Bronchial epithelial cell (primary cell): ENCODE results near the gene PSMG3. TPM values are rescaled to one million over a fixed set of nuclear protein-coding genes. Genes with fewer than 3 reads are reported as not detected.
"Not testable (repeated sequence)": the region's sequence is repeated elsewhere in the genome, so short reads cannot be mapped to it uniquely, and the experiment has no call there.

Experiments used
- DNase-seq: peaks from one replicate; pipeline ENCODE4 v3.0.0-alpha.2; 2010; ENCODE audit warnings: low read depth
- FAIRE-seq: peaks from 2 replicates; lab custom pipeline; 2011; peaks lifted over from hg19 to GRCh38; lab: Jason Lieb, UNC
- H3K27me3 ChIP-seq: 2 replicates; pipeline ENCODE4 v1.5.1; 2011; ENCODE audit warnings: low read length; ENCODE audit not compliant: control insufficient read depth, insufficient read depth
- H3K36me3 ChIP-seq: 2 replicates; pipeline ENCODE4 v1.5.1; 2011; ENCODE audit warnings: low read length; ENCODE audit not compliant: control insufficient read depth, insufficient read depth
- H3K4me3 ChIP-seq: 2 replicates; pipeline ENCODE4 v1.5.1; 2011; ENCODE audit warnings: mild to moderate bottlenecking, low read depth, low read length, control low read depth
- total RNA-seq: library from RNA; depleted of rRNA; stranded (reverse); fragments of >200 nt; gene quantifications from 2 replicates; pipeline ENCODE4 v1.2.1, GENCODE V29; 2014
- TF ChIP-seq, protein P1 (sequence below): IDR thresholded peaks from 2 replicates; pipeline ENCODE4 v1.5.1; 2011; ENCODE audit warnings: mild to moderate bottlenecking, moderate library complexity, low read length, control low read depth, inconsistent platforms; ENCODE audit not compliant: insufficient read depth, severe bottlenecking

PSMG3 gene
- total RNA-seq, 1 donor from 2014 or later, result 50.8 TPM

DNA sequence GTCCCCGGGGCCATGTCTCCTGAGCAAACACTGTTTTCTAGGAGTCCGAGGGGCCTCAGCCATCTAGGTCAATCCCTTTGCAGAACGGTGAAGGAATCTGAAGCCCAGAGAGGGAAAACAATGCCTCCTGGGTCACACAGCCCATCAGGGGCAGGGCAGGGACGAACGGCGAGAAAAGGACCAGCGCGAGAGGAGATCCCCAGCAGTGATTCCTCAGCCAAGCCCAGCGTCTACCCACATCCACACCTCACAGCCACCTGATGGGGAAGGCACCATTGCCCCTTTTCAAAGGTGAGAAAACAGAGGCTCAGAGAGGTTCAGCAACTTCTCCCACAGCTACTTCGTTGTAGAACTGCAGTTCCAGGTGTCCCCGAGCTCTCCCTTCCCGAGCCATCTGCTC lies 17.9 kb upstream of the PSMG3 start:
- no peak for FAIRE-seq
- Histone ChIP-seq H3K4me3 (no peak overlapping the region), H3K36me3 (no peaks in the 10 kb centered on the region), H3K27me3 (peaks cover 4% of the 10 kb centered on the region)
- TF ChIP-seq, protein P1, sequence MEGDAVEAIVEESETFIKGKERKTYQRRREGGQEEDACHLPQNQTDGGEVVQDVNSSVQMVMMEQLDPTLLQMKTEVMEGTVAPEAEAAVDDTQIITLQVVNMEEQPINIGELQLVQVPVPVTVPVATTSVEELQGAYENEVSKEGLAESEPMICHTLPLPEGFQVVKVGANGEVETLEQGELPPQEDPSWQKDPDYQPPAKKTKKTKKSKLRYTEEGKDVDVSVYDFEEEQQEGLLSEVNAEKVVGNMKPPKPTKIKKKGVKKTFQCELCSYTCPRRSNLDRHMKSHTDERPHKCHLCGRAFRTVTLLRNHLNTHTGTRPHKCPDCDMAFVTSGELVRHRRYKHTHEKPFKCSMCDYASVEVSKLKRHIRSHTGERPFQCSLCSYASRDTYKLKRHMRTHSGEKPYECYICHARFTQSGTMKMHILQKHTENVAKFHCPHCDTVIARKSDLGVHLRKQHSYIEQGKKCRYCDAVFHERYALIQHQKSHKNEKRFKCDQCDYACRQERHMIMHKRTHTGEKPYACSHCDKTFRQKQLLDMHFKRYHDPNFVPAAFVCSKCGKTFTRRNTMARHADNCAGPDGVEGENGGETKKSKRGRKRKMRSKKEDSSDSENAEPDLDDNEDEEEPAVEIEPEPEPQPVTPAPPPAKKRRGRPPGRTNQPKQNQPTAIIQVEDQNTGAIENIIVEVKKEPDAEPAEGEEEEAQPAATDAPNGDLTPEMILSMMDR, result no peak
- DNase-seq, result no peak

DNA sequence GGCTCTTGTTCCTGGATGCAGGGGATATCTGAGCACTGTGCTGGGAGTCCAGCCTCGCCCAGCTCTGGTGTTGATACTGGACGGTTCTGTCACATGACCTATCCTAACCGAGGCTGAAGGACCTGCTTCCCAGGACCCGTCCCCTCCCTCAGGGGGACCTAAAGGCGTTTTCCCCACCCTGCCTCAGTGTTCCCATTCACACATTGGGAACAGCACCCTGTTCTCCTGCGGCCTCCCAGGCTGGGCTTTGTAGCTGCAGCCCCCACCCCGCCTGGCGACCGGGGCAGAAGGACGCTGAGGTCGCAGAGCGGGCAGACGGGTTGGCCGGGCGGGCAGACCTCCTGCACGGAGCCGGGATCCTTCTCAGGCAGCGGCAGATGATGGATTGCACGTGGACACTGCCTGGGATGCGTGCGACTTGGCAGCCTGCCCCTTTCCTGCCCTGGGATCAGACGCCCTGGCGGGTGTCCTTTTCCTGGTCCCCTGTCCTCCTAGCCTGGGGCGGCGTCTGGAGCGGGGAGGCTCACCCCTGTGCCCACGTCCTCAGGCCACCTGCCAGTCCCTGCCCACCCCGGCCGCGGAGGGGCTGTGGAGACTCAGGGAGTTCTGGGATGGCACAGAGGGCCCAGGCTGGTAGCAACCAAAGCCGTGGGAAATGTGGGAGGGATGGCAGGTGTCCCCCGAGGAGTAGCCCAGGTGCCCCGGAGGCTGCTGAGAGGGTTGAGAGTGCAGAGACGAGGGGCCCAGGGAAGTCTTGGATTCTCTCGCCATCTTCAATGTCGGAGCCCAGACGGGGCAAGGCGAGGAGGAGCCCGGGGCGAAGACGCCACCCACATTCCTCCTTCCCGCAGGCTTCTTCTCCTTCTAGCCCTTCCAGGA lies 17.2 kb upstream of the PSMG3 start:
- DNase-seq (no peak), FAIRE-seq (no peak)
- Histone ChIP-seq H3K36me3 (no peaks in the 10 kb centered on the region), H3K4me3 (no peak overlapping the region), H3K27me3 (peaks cover 4% of the 10 kb centered on the region)
- TF ChIP-seq, protein P1, result no peak

DNA sequence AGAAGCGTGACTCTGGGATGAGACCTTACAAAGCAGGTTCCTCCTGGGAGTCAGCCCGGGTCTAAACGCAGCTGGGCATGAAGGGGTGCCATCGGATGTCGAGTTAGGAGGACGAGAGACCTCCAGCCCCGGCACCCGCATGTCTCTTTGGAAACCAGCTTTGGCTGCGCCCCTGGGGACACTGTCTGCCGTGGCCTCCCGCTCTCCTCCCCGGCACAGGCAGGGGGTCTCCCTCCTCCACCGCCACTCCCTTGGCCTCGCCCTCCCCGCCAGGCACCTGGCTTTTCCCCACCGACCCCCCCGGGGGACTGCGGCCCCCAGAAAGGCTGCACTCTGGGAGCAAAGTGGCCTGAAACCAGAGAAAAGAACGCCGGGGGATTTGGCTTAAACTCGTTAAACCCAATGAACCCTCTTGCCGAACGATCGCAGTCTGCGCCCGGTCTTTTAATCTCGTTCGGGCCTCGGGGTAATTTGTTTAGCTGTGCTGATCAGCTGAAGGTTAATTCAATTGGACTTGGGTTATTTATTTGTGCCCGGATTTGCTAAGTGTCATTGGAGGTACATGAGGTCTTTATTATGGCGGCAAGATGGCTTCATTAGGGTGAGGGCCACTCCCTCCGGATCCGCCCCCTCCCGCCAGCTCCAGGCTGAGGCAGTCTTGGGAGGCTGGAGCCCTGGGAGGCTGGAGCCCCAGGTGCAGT lies 16.4 kb upstream of the PSMG3 start:
- Histone ChIP-seq H3K36me3 (no peaks in the 10 kb centered on the region), H3K27me3 (no peaks in the 10 kb centered on the region), H3K4me3 (no peak overlapping the region)
- no peak for DNase-seq
- TF ChIP-seq, protein P1, result no peak
- no peak for FAIRE-seq

DNA sequence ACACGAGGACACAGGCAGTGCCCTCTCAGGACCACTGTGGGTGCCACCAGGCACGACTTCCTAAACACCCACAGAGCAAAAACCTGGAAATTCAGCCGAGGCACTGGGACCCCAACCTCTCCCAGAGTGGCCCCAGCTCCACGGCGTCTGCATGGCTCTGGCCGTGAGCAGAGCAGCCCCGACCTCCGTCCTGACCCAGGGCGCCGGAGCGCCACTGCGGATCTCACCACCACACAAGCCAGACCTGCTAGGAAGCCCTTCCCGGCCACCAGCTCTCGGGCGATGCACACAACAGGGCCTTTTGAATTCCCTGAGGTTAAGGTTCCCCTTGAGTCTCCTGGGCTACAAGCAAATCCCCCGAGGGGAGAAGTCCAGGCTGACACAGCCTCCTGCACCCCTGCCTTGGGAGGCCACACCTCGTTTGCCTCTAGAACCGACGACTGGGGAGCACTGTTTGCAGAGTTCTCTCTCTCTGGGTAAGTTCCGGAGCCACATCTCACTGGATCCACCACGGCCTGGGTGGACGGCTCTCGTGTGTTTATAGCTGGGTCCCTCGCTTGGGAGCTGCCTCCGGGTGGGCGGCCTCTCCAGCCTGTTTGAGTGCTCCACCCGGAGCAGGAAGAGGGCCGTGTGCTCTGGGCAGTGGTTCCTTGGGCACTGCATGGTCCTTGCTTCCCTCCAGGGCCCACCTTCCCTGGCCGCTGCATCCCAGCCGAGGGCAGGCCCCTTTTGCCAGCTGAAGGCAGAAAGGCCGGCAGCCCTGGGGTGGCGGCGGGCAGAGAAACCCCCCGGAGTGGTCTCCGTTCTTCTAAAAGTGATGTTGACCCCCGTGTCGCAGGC lies 15.5 kb upstream of the PSMG3 start:
- no peak overlapping the region for H3K4me3 ChIP-seq
- no peak for FAIRE-seq
- H3K36me3 ChIP-seq, result no peaks in the 10 kb centered on the region
- TF ChIP-seq, protein P1, result no peak
- no peak for DNase-seq
- H3K27me3 ChIP-seq, result no peaks in the 10 kb centered on the region

DNA sequence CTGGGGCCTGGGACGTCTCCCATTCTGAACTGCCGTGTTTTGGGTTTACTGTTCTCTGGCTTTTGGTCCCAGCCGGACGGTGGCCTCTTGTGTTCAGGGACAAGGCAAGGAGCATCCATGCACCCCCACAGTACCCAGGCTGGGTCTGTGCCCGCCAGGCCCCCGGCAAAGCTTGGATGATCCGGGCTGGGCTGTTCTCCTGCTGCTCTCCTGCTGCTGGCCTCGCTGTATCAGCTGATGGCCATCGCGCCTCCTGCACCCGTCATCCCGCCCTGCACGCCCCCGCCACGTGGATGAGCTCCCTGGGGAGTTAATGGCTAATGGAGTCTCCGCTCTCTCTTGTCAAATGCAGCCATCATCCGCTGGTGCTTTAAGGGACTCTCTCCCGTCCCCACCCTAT lies 14.9 kb upstream of the PSMG3 start:
- FAIRE-seq, result no peak

DNA sequence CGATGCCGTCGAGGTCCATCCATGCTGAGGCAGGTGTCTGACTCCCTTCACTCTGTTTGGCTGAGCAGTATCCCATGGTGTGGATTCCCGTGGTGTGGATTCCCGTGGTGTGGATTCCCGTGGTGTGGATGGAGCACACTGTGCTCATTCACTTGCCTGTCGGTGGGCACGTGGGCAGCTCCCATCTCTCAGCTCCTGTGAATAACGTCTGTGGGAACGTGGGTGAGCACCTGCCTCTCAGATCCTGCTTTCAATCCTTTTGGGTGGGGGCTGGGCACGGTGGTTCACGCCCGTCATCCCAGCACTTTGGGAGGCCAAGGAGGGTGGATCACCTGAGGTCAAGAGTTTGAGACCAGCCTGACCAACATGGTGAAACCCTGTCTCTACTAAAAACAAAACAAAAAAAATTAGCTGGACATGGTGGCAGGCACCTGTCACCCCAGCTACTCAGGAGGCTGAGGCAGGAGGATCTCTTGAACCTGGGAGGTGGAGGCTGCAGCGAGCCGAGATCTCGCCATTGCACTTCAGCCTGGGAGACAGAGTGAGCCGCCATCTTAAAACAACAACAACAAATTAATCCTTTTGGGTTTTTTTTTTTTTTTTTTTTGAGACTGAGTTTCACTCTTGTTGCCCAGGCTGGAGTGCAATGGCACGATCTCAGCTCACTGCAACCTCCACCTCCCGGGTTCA lies 13.6 kb upstream of the PSMG3 start:
- not testable (repeated sequence) for DNase-seq, H3K27me3 ChIP-seq, H3K4me3 ChIP-seq, H3K36me3 ChIP-seq, FAIRE-seq

More for the DNA sequence above, 14.9 kb upstream of the PSMG3 start:
- H3K27me3 ChIP-seq, result no peaks in the 10 kb centered on the region
- TF ChIP-seq, protein P1, result no peak
- H3K36me3 ChIP-seq, result no peaks in the 10 kb centered on the region
- DNase-seq, result no peak
- no peak overlapping the region for H3K4me3 ChIP-seq
